ENCODE results near the gene LRRC2.

LRRC2 gene

GRCh38 chr3:46521096-46521495, 45.0 kb downstream of the LRRC2 start:
- DNase-seq, result no peak

GRCh38 chr3:46520531-46520930, 45.6 kb downstream of the LRRC2 start:
- DNase-seq, result no peak

GRCh38 chr3:46519952-46520351, 46.1 kb downstream of the LRRC2 start:
- DNase-seq, result no peak

- no peak for DNase-seq
Measured at GRCh38 chr3:46517784-46518181, 48.3 kb downstream of the LRRC2 start.

- no peak for DNase-seq
Measured at GRCh38 chr3:46517016-46517783, 48.9 kb downstream of the LRRC2 start.

- no peak for DNase-seq
Measured at GRCh38 chr3:46516521-46516920, 49.6 kb downstream of the LRRC2 start.

GRCh38 chr3:46512191-46512749, 53.8 kb downstream of the LRRC2 start:
- DNase-seq, result no peak

GRCh38 chr3:46509661-46510187, 56.4 kb downstream of the LRRC2 start:
- no peak for DNase-seq

GRCh38 chr3:46508850-46509591, 57.1 kb downstream of the LRRC2 start:
- no peak for DNase-seq

- DNase-seq, result no peak
Measured at GRCh38 chr3:46506526-46506925, 59.6 kb downstream of the LRRC2 start.

GRCh38 chr3:46505953-46506352, 60.1 kb downstream of the LRRC2 start:
- no peak for DNase-seq

- peak; percentile 44 for DNase-seq
Measured at GRCh38 chr3:46504789-46505188, 61.3 kb downstream of the LRRC2 start.

- DNase-seq, result no peak
Measured at GRCh38 chr3:46503200-46503874, 62.8 kb downstream of the LRRC2 start.

GRCh38 chr3:46501702-46502101, 64.4 kb downstream of the LRRC2 start:
- no peak for DNase-seq

GRCh38 chr3:46500656-46501635, 65.2 kb downstream of the LRRC2 start:
- no peak for DNase-seq

GRCh38 chr3:46498916-46499519, 67.1 kb downstream of the LRRC2 start:
- no peak for DNase-seq

- no peak for DNase-seq
Measured at GRCh38 chr3:46497556-46498265, 68.4 kb downstream of the LRRC2 start, which contains the start of gene RTP3. Gene RTP3, plus strand, starts transcription at chr3:46497976. Its CDS starts 87 bp downstream, at chr3:46498063.

- DNase-seq, result peak; percentile 54
Measured at GRCh38 chr3:46496746-46497555, 69.2 kb downstream of the LRRC2 start.

- DNase-seq, result no peak
Measured at GRCh38 chr3:46495901-46496456, 70.1 kb downstream of the LRRC2 start.
